Astrocyte of the spinal cord (primary cell): ENCODE data around the gene SEL1L3.

ENCODE experiments used
- DNase-seq: peaks from one replicate; pipeline ENCODE4 v3.0.0; 2011; ENCODE audit warnings: low read depth, low spot score
- H3K4me3 ChIP-seq: 2 replicates; pipeline ENCODE4 v1.5.1; 2011; ENCODE audit warnings: low read depth, mild to moderate bottlenecking, low read length, moderate library complexity
- CTCF ChIP-seq: IDR thresholded peaks from 2 replicates; pipeline ENCODE4 v1.5.1; 2012; ENCODE audit warnings: low read depth, mild to moderate bottlenecking, low read length, inconsistent platforms
- in situ Hi-C: cut with HindIII; loops from 2 replicates; pipeline ENCODE4 v1.10.0; 2017; ENCODE audit warnings: low sequenced_read_pairs

SEL1L3 gene

GRCh38 chr4:25903900-25904747, 41.3 kb upstream of the SEL1L3 start:
- in situ Hi-C loops = no loop called here
- H3K4me3 ChIP-seq = no peak overlapping the region
- no peak for TF ChIP-seq CTCF
- DNase-seq = no peak

- no peak for TF ChIP-seq CTCF
- no peak overlapping the region for H3K4me3 ChIP-seq
- no peak for DNase-seq
- in situ Hi-C loops = no loop called here
Measured at GRCh38 chr4:25901030-25901430, 38.2 kb upstream of the SEL1L3 start.

- in situ Hi-C loops = no loop called here
- DNase-seq = no peak
- TF ChIP-seq CTCF = no peak
- H3K4me3 ChIP-seq = no peak overlapping the region
Measured at GRCh38 chr4:25900310-25900709, 37.5 kb upstream of the SEL1L3 start.

- DNase-seq = no peak
- in situ Hi-C loops = no loop called here
- TF ChIP-seq CTCF = no peak
- H3K4me3 ChIP-seq = no peak overlapping the region
Measured at GRCh38 chr4:25896776-25897539, 34.2 kb upstream of the SEL1L3 start.

GRCh38 chr4:25892796-25893195, 30.0 kb upstream of the SEL1L3 start:
- DNase-seq = no peak
- TF ChIP-seq CTCF = no peak
- in situ Hi-C loops = no loop called here
- no peak overlapping the region for H3K4me3 ChIP-seq

GRCh38 chr4:25890571-25891485, 28.0 kb upstream of the SEL1L3 start:
- no peak overlapping the region for H3K4me3 ChIP-seq
- no peak for DNase-seq
- in situ Hi-C loops = no loop called here
- TF ChIP-seq CTCF = peak; percentile 0
